Panc1 (cell line): Measurements from ENCODE around the gene RPS16. TPM values are rescaled to one million over a fixed set of nuclear protein-coding genes. Genes with fewer than 3 reads are reported as not detected.

Source experiments
- ATAC-seq: fragments of 200-7000 bp; cut with Tn5 transposase; 2 replicates; pipeline ENCODE4 v1.9.1; 2020; ENCODE audit warnings: mild to moderate bottlenecking, moderate library complexity
- BruUV-seq: library from RNA; stranded (reverse); fragments of 400-500 nt; replicated peaks from 2 replicates; lab custom pipeline; 2021; lab: Mats Ljungman, UMichigan
- CTCF ChIA-PET: fragments of 300-600 bp; sonication (Branson Sonifier 250); formaldehyde crosslinking; loops from one replicate; lab custom pipeline; 2022; ENCODE audit warnings: antibody characterized with exemption; lab: Charles Lee
- POLR2A ChIA-PET: fragments of 300-600 bp; sonication (Branson Sonifier 250); formaldehyde crosslinking; loops from one replicate; lab custom pipeline; 2022; ENCODE audit warnings: antibody characterized with exemption; lab: Charles Lee
- DNase-seq: peaks from one replicate; pipeline ENCODE4 v3.0.0-alpha.2; 2010; ENCODE audit warnings: low read depth, low spot score
- H3K27ac ChIP-seq: 2 replicates; pipeline ENCODE4 v1.5.1; 2011; ENCODE audit warnings: mild to moderate bottlenecking, low read length, inconsistent platforms
- H3K27me3 ChIP-seq: fragments of 200-500 bp; sonication (Bioruptor generic); 2 replicates; pipeline ENCODE4 v1.6.0; 2014; ENCODE audit warnings: low read length, inconsistent platforms; ENCODE audit not compliant: control insufficient read depth, insufficient read depth
- H3K36me3 ChIP-seq: fragments of 200-500 bp; sonication (Bioruptor generic); 2 replicates; pipeline ENCODE4 v1.5.1; 2014; ENCODE audit warnings: inconsistent platforms, mild to moderate bottlenecking, low read length, moderate library complexity; ENCODE audit not compliant: control insufficient read depth, insufficient read depth
- H3K4me1 ChIP-seq: 2 replicates; pipeline ENCODE4 v1.5.1; 2011; ENCODE audit warnings: inconsistent platforms, mild to moderate bottlenecking, low read length, moderate library complexity; ENCODE audit not compliant: control insufficient read depth, insufficient read depth
- H3K4me3 ChIP-seq, 2 experiments: 2 replicates each; pipeline ENCODE4 v1.5.1; 2011 to 2012; ENCODE audit warnings: low read depth in 2 of 2, low read length in 2 of 2, mild to moderate bottlenecking in 2 of 2, inconsistent platforms in 1 of 2, moderate library complexity in 1 of 2
- H3K9me3 ChIP-seq: fragments of 200-500 bp; sonication (Bioruptor generic); 2 replicates; pipeline ENCODE4 v1.5.1; 2014; ENCODE audit warnings: low read depth, mild to moderate bottlenecking, inconsistent platforms, low read length, moderate library complexity; ENCODE audit not compliant: control insufficient read depth, insufficient read depth
- POLR2AphosphoS5 ChIP-seq: IDR thresholded peaks from 2 replicates; pipeline ENCODE4 v1.6.1; 2012; ENCODE audit warnings: mild to moderate bottlenecking, low read depth, low read length, moderate library complexity
- SIN3A ChIP-seq: IDR thresholded peaks from 2 replicates; pipeline ENCODE4 v1.6.1; 2012; ENCODE audit warnings: low read depth, mild to moderate bottlenecking, low read length, moderate library complexity, borderline replicate concordance; ENCODE audit not compliant: insufficient read depth
- TCF7L2 ChIP-seq: IDR thresholded peaks from 2 replicates; pipeline ENCODE4 v1.6.1; 2011; ENCODE audit warnings: mild to moderate bottlenecking, low read depth, low read length, inconsistent platforms
- in situ Hi-C: cut with HindIII; loops from 2 replicates; pipeline ENCODE4 v1.10.0; 2016; ENCODE audit warnings: low sequenced_read_pairs, low pct_unique_long_range_greater_than_20kb
- intact Hi-C: fragments of 100-400 bp; cut with micrococcal nuclease; formaldehyde crosslinking; loops from one replicate; pipeline ENCODE4 v1.10.0; 2022; ENCODE audit not compliant: unreplicated experiment
- total RNA-seq: library from RNA; stranded (reverse); gene quantifications from one replicate; pipeline ENCODE4 v1.2.1, GENCODE V29; 2021; ENCODE audit not compliant: unreplicated experiment
- TF ChIP-seq, protein P1 (sequence below), 2 experiments: IDR thresholded peaks; 2 replicates each; pipeline ENCODE4 v1.6.1; 2011 to 2012; ENCODE audit warnings: low read depth in 2 of 2, control low read depth in 1 of 2, low read length in 1 of 2, mild to moderate bottlenecking in 1 of 2, moderate library complexity in 1 of 2; ENCODE audit not compliant: insufficient read depth in 1 of 2
- TF ChIP-seq, protein P2 (sequence below): fragments of 450-650 bp; IDR thresholded peaks from 2 replicates; pipeline ENCODE4 v1.5.1; 2017; ENCODE audit warnings: mild to moderate bottlenecking

RPS16 gene
- total RNA-seq, 1 experiment from 2014 or later: 27,832 TPM

DNA sequence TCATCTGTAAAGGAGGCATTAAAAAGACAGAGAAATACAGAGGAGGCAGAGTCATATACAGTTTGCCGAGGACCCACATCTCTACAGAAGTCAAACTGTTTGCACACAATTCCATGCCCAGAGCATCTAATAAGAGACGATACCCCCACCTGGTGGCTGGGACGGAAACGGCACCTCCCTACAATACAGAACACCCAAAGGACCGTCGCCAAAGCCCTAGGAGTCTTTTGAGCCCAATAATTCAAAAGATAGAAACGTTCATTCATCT is 24.0 kb downstream of the RPS16 start:
- Histone ChIP-seq H3K4me1 (peaks cover 58% of the 10 kb centered on the region), H3K9me3 (no peaks in the 10 kb centered on the region), H3K27ac (peak overlapping the region; percentile 92), H3K36me3 (peaks cover 23% of the 10 kb centered on the region), H3K27me3 (no peaks in the 10 kb centered on the region), H3K4me3 (peak overlapping the region; percentile 42 to 55)
- TSS peak; percentile 48 for BruUV-seq
- DNase-seq (no peak), ATAC-seq (peak; percentile 46)
- ChIA-PET POLR2A (interaction anchor here (0.5 to 2.3 kb wide), 19 partner anchors 8 to 381 kb away, joined by 3 to 41 read pairs (median 8); partner anchors contain the start of genes MED29, PAF1, RPS16 and SUPT5H), CTCF (interaction anchor here (0.6 to 6.8 kb wide), 28 partner anchors 8 to 803 kb away, joined by 3 to 280 read pairs (median 4); partner anchors contain the start of genes EID2B, GMFG, MED29 and PAF1)
- intact Hi-C loops (loop anchor here (1.0 to 10.0 kb wide), 8 partner anchors 14 to 437 kb away; partner anchors contain the start of genes FBXO17, MED29, PAF1 and SAMD4B), in situ Hi-C loops (no loop called here)
- TF ChIP-seq, protein P1, sequence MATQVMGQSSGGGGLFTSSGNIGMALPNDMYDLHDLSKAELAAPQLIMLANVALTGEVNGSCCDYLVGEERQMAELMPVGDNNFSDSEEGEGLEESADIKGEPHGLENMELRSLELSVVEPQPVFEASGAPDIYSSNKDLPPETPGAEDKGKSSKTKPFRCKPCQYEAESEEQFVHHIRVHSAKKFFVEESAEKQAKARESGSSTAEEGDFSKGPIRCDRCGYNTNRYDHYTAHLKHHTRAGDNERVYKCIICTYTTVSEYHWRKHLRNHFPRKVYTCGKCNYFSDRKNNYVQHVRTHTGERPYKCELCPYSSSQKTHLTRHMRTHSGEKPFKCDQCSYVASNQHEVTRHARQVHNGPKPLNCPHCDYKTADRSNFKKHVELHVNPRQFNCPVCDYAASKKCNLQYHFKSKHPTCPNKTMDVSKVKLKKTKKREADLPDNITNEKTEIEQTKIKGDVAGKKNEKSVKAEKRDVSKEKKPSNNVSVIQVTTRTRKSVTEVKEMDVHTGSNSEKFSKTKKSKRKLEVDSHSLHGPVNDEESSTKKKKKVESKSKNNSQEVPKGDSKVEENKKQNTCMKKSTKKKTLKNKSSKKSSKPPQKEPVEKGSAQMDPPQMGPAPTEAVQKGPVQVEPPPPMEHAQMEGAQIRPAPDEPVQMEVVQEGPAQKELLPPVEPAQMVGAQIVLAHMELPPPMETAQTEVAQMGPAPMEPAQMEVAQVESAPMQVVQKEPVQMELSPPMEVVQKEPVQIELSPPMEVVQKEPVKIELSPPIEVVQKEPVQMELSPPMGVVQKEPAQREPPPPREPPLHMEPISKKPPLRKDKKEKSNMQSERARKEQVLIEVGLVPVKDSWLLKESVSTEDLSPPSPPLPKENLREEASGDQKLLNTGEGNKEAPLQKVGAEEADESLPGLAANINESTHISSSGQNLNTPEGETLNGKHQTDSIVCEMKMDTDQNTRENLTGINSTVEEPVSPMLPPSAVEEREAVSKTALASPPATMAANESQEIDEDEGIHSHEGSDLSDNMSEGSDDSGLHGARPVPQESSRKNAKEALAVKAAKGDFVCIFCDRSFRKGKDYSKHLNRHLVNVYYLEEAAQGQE (IDR thresholded peaks at IDR 0.05; ENCODE audit: insufficient read depth in 1 of 2, low read depth in 2 of 2, low read length in 1 of 2): no peak
- TF ChIP-seq, protein P2, sequence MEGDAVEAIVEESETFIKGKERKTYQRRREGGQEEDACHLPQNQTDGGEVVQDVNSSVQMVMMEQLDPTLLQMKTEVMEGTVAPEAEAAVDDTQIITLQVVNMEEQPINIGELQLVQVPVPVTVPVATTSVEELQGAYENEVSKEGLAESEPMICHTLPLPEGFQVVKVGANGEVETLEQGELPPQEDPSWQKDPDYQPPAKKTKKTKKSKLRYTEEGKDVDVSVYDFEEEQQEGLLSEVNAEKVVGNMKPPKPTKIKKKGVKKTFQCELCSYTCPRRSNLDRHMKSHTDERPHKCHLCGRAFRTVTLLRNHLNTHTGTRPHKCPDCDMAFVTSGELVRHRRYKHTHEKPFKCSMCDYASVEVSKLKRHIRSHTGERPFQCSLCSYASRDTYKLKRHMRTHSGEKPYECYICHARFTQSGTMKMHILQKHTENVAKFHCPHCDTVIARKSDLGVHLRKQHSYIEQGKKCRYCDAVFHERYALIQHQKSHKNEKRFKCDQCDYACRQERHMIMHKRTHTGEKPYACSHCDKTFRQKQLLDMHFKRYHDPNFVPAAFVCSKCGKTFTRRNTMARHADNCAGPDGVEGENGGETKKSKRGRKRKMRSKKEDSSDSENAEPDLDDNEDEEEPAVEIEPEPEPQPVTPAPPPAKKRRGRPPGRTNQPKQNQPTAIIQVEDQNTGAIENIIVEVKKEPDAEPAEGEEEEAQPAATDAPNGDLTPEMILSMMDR: no peak
- no peak for TF ChIP-seq SIN3A

DNA sequence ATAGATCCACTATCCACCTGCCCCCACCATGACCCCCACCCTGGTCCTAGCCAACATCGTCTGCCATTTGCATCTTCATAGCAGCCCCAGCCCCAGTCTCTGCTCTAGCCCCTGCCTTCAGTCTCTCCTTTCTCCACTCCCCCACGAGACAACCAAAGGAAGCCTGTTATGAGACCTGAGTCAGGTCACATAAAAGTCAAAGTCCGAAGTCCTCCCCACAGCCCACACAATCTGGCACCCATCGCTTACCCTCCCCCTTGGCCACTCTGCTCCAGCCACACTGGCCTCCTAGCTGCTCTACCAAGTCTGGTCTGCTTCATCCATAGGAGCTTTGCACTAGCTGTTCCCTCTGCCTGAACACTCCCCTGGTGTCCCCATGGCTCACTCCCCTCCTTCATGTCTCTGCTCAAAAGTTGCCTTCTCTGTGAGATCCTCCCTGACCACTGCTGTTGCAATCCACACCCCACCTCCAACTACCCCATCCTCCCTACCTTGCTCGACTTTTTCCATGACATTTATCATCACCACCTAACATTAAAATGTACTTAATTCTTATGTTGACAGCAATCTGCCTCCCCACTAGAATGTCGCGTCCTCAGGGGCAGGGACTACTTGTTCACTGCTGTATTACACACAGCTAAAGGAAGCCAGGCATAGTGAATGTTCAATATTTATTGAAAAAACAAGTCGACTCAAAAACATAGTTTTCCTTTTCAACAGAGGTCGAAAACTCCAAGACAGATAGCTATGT is 24.5 kb downstream of the RPS16 start:
- H3K4me1 ChIP-seq: peaks cover 58% of the 10 kb centered on the region
- no TSS peak for BruUV-seq
- no peaks in the 10 kb centered on the region for H3K27me3 ChIP-seq
- intact Hi-C loops: loop anchor here (1.0 to 10.0 kb wide), 4 partner anchors 14 to 436 kb away; partner anchors contain the start of gene FBXO17
- no peaks in the 10 kb centered on the region for H3K9me3 ChIP-seq
- ChIA-PET CTCF (interaction anchor here (0.6 to 6.8 kb wide), 27 partner anchors 8 to 804 kb away, joined by 3 to 280 read pairs (median 4); partner anchors contain the start of genes EID2B, MED29, PAF1 and RPS16), POLR2A (interaction anchor here (0.5 to 2.3 kb wide), 19 partner anchors 8 to 381 kb away, joined by 3 to 41 read pairs (median 8); partner anchors contain the start of genes MED29, PAF1, RPS16 and SUPT5H)
- H3K4me3 ChIP-seq: peak overlapping the region; percentile 42 to 55
- H3K27ac ChIP-seq: peak overlapping the region; percentile 92
- in situ Hi-C loops: no loop called here
- TF ChIP-seq TCF7L2 (no peak), SIN3A (no peak), POLR2AphosphoS5 (no peak)
- TF ChIP-seq, protein P2: no peak
- TF ChIP-seq, protein P1 (IDR thresholded peaks at IDR 0.05; ENCODE audit: insufficient read depth in 1 of 2, low read depth in 2 of 2, low read length in 1 of 2): no peak
- DNase-seq: no peak
- peaks cover 18% of the 10 kb centered on the region for H3K36me3 ChIP-seq
- no peak for ATAC-seq
